H1 (cell line): ENCODE measurements around the gene GRID1. TPM values are rescaled to one million over a fixed set of nuclear protein-coding genes. Genes with fewer than 3 reads are reported as not detected.
A peak's percentile ranks its signal among the peaks of the same experiment; 100 is the strongest.

Source experiments
- CTCF ChIA-PET: fragments of 300-600 bp; sonication (Branson Sonifier 250); formaldehyde crosslinking; loops from one replicate; lab custom pipeline; 2021; ENCODE audit not compliant: partially characterized antibody; lab: Charles Lee
- POLR2A ChIA-PET: fragments of 300-600 bp; sonication (Branson Sonifier 250); formaldehyde crosslinking; loops from one replicate; lab custom pipeline; 2021; ENCODE audit warnings: inconsistent platforms; ENCODE audit not compliant: partially characterized antibody; lab: Charles Lee
- DNase-seq, 2 experiments: peaks; one replicate each; pipeline versions ENCODE4 v3.0.0 to v3.0.0-alpha.2; 2010 to 2022; ENCODE audit warnings: low spot score in 2 of 2, low read depth in 1 of 2, mixed read lengths in 1 of 2
- FAIRE-seq: peaks from 2 replicates; lab custom pipeline; 2011; peaks lifted over from hg19 to GRCh38; lab: Jason Lieb, UNC
- H2AFZ ChIP-seq: 2 replicates; pipeline ENCODE4 v1.8.1; 2012; ENCODE audit warnings: low read length, inconsistent platforms
- H2AK5ac ChIP-seq: 2 replicates; pipeline ENCODE4 v1.6.1; 2013; ENCODE audit warnings: low read depth, low read length
- H2BK120ac ChIP-seq: replicated peaks from 2 replicates; pipeline ENCODE3; 2013; ENCODE audit warnings: low read depth, low read length, inconsistent platforms
- H2BK12ac ChIP-seq: 2 replicates; pipeline ENCODE4 v1.6.1; 2013; ENCODE audit warnings: low read depth, low read length
- H2BK15ac ChIP-seq: 2 replicates; pipeline ENCODE4 v1.6.1; 2013; ENCODE audit warnings: low read length
- H2BK20ac ChIP-seq: 2 replicates; pipeline ENCODE4 v1.6.1; 2013; ENCODE audit warnings: low read length
- H2BK5ac ChIP-seq: 2 replicates; pipeline ENCODE4 v1.6.1; 2013; ENCODE audit warnings: low read depth, low read length
- H3K14ac ChIP-seq: 2 replicates; pipeline ENCODE4 v1.6.1; 2013; ENCODE audit warnings: inconsistent platforms; ENCODE audit not compliant: insufficient read length
- H3K18ac ChIP-seq: 2 replicates; pipeline ENCODE4 v1.6.1; 2013; ENCODE audit warnings: low read length; ENCODE audit errors: extremely low read depth
- H3K23ac ChIP-seq: 2 replicates; pipeline ENCODE4 v1.6.1; 2013; ENCODE audit warnings: inconsistent platforms; ENCODE audit not compliant: insufficient read length
- H3K23me2 ChIP-seq: 2 replicates; pipeline ENCODE4 v1.6.1; 2013; ENCODE audit warnings: low read depth, low read length
- H3K27ac ChIP-seq: 2 replicates; pipeline ENCODE4 v1.6.1; 2011; ENCODE audit warnings: low read depth, low read length, inconsistent platforms
- H3K27me3 ChIP-seq, 4 experiments: replicated peaks in 1 of 4; 1 replicate in 1 of 4; 2 replicates in 3 of 4; pipeline versions ENCODE4 v1.6.1 to v1.8.1; 2011 to 2013; ENCODE audit warnings: low read length in 3 of 4, mild to moderate bottlenecking in 3 of 4, inconsistent platforms in 2 of 4, mixed read lengths in 2 of 4, moderate library complexity in 1 of 4; ENCODE audit not compliant: control insufficient read depth in 3 of 4, insufficient read depth in 3 of 4; ENCODE audit errors: extremely low read depth in 1 of 4
- H3K36me3 ChIP-seq, 4 experiments: 2 replicates each; pipeline versions ENCODE4 v1.6.1 to v1.8.1; 2011 to 2013; ENCODE audit warnings: mild to moderate bottlenecking in 4 of 4, low read length in 3 of 4, moderate library complexity in 2 of 4, control low read depth in 1 of 4, inconsistent platforms in 1 of 4; ENCODE audit not compliant: insufficient read depth in 4 of 4, control insufficient read depth in 2 of 4
- H3K4ac ChIP-seq: replicated peaks from 2 replicates; pipeline ENCODE3; 2013; ENCODE audit warnings: low read length, low read depth, mixed read lengths, inconsistent platforms; ENCODE audit not compliant: insufficient read length
- H3K4me1 ChIP-seq, 4 experiments: replicated peaks in 1 of 4; 1 replicate in 1 of 4; 2 replicates in 3 of 4; pipeline versions ENCODE4 v1.6.1 to v1.8.1; 2011 to 2013; ENCODE audit warnings: low read length in 3 of 4, inconsistent platforms in 2 of 4, mixed read lengths in 1 of 4; ENCODE audit not compliant: insufficient read depth in 4 of 4, control insufficient read depth in 3 of 4
- H3K4me2 ChIP-seq, 2 experiments: 2 replicates each; pipeline versions ENCODE4 v1.6.1 to v1.8.1; 2011 to 2013; ENCODE audit warnings: low read depth in 2 of 2, low read length in 2 of 2, control low read depth in 1 of 2, inconsistent platforms in 1 of 2, mild to moderate bottlenecking in 1 of 2; ENCODE audit not compliant: insufficient read depth in 1 of 2
- H3K4me3 ChIP-seq, 4 experiments: fragments of 200-600, 300-600 bp in 1 of 4; sonication (generic), shearing (Covaris generic), sonication (Bioruptor Twin) in 1 of 4; 2 replicates each; pipeline versions ENCODE4 v1.5.1 to v1.8.1; 2011 to 2016; ENCODE audit warnings: low read length in 4 of 4, low read depth in 3 of 4, control low read depth in 2 of 4, inconsistent platforms in 2 of 4, mild to moderate bottlenecking in 2 of 4, mixed read lengths in 1 of 4, moderate library complexity in 1 of 4; ENCODE audit not compliant: insufficient read depth in 2 of 4; ENCODE audit errors: extremely low read depth in 1 of 4
- H3K56ac ChIP-seq: replicated peaks from 2 replicates; pipeline ENCODE3; 2013; ENCODE audit warnings: low read depth, mild to moderate bottlenecking, mixed read lengths, low read length, inconsistent platforms; ENCODE audit not compliant: insufficient read length
- H3K79me1 ChIP-seq: 2 replicates; pipeline ENCODE4 v1.6.1; 2013; ENCODE audit warnings: low read depth, low read length, control low read depth
- H3K79me2 ChIP-seq, 2 experiments: 2 replicates each; pipeline versions ENCODE4 v1.6.1 to v1.8.1; 2012 to 2013; ENCODE audit warnings: low read length in 2 of 2, mild to moderate bottlenecking in 2 of 2, inconsistent platforms in 1 of 2; ENCODE audit not compliant: insufficient read depth in 2 of 2, control insufficient read depth in 1 of 2
- H3K9ac ChIP-seq, 4 experiments: replicated peaks in 1 of 4; 1 replicate in 1 of 4; 2 replicates in 3 of 4; pipeline versions ENCODE4 v1.6.1 to v1.8.1; 2011 to 2013; ENCODE audit warnings: low read depth in 3 of 4, low read length in 3 of 4, control low read depth in 2 of 4, mild to moderate bottlenecking in 2 of 4, moderate library complexity in 2 of 4, inconsistent platforms in 1 of 4; ENCODE audit errors: extremely low read depth in 1 of 4
- H3K9me3 ChIP-seq, 2 experiments: 2 replicates each; pipeline versions ENCODE4 v1.6.1 to v1.8.1; 2012 to 2013; ENCODE audit warnings: mild to moderate bottlenecking in 2 of 2, moderate library complexity in 2 of 2, control low read depth in 1 of 2, inconsistent platforms in 1 of 2, low read depth in 1 of 2, low read length in 1 of 2, mixed read lengths in 1 of 2; ENCODE audit not compliant: insufficient read depth in 2 of 2
- H4K20me1 ChIP-seq, 2 experiments: replicated peaks in 1 of 2; 2 replicates each; pipeline versions ENCODE3 to v1.8.1; 2011 to 2013; ENCODE audit warnings: inconsistent platforms in 2 of 2, low read length in 2 of 2, mild to moderate bottlenecking in 1 of 2; ENCODE audit not compliant: insufficient read depth in 2 of 2, control insufficient read depth in 1 of 2
- H4K5ac ChIP-seq: 2 replicates; pipeline ENCODE4 v1.6.1; 2013; ENCODE audit warnings: low read length, low read depth, mixed read lengths, inconsistent platforms; ENCODE audit not compliant: insufficient read length
- H4K8ac ChIP-seq: 2 replicates; pipeline ENCODE4 v1.8.0; 2013; ENCODE audit warnings: mild to moderate bottlenecking, moderate library complexity, low read length, inconsistent platforms; ENCODE audit not compliant: insufficient read depth; ENCODE audit errors: extremely low read depth
- H4K91ac ChIP-seq: replicated peaks from 2 replicates; pipeline ENCODE3; 2013; ENCODE audit warnings: low read length, mixed read lengths, inconsistent platforms; ENCODE audit not compliant: insufficient read length
- ATF2 ChIP-seq: IDR thresholded peaks from 2 replicates; pipeline ENCODE4 v1.6.1; 2012; ENCODE audit warnings: low read length, inconsistent platforms
- BRCA1 ChIP-seq: IDR thresholded peaks from 2 replicates; pipeline ENCODE4 v1.6.1; 2012; ENCODE audit warnings: low read depth, low read length, improper control_type of control experiment
- CBX5 ChIP-seq: fragments of 300-800, 300-1000 bp; sonication (generic); IDR thresholded peaks from 2 replicates; pipeline ENCODE4 v1.7.1; 2016; ENCODE audit warnings: antibody characterized with exemption, low read length, low read depth
- CREB1 ChIP-seq: IDR thresholded peaks from 2 replicates; pipeline ENCODE4 v1.6.1; 2012; ENCODE audit warnings: inconsistent platforms
- EGR1 ChIP-seq: IDR thresholded peaks from 2 replicates; pipeline ENCODE4 v1.6.1; 2011; ENCODE audit warnings: low read depth, low read length, borderline replicate concordance
- RAD21 ChIP-seq, 2 experiments: IDR thresholded peaks in 1 of 2; conservative IDR thresholded peaks in 1 of 2; 2 replicates each; pipeline ENCODE4 v1.6.1; 2011; ENCODE audit warnings: low read depth in 2 of 2, low read length in 2 of 2, improper control_type of control experiment in 1 of 2, inconsistent platforms in 1 of 2, mild to moderate bottlenecking in 1 of 2, moderate library complexity in 1 of 2
- RBBP5 ChIP-seq: IDR thresholded peaks from 2 replicates; pipeline ENCODE4 v1.7.1; 2012; ENCODE audit warnings: low read depth, mild to moderate bottlenecking, inconsistent platforms, low read length, moderate library complexity, borderline replicate concordance
- RFX5 ChIP-seq: IDR thresholded peaks from 2 replicates; pipeline ENCODE4 v1.6.1; 2011; ENCODE audit warnings: low read depth, low read length, improper control_type of control experiment, borderline replicate concordance
- RXRA ChIP-seq: IDR thresholded peaks from 2 replicates; pipeline ENCODE4 v1.6.1; 2011; ENCODE audit warnings: low read depth, mild to moderate bottlenecking, low read length, moderate library complexity; ENCODE audit not compliant: insufficient read depth
- TAF7 ChIP-seq: optimal IDR thresholded peaks from 2 replicates; pipeline ENCODE3; 2011; ENCODE audit warnings: low read depth, mild to moderate bottlenecking, inconsistent platforms, low read length, moderate library complexity, borderline replicate concordance
- USF2 ChIP-seq: IDR thresholded peaks from 2 replicates; pipeline ENCODE4 v1.6.1; 2011; ENCODE audit warnings: low read length, improper control_type of control experiment
- WGBS, 2 experiments: shearing (Covaris generic) in 1 of 2; methylation state at CpG; one replicate each; pipeline versions ENCODE4 v1.1.6 to v1.1.7; 2013 to 2015; ENCODE audit warnings: low lambda C conversion rate in 2 of 2, mixed read lengths in 2 of 2, inconsistent platforms in 1 of 2, low coverage in 1 of 2, missing lambda C conversion rate in 1 of 2; ENCODE audit not compliant: insufficient replicate concordance in 2 of 2, insufficient coverage in 1 of 2, insufficient read length in 1 of 2; ENCODE audit errors: extremely low coverage in 1 of 2, missing lambda C conversion rate in 1 of 2; 5-methylcytosine and 5-hydroxymethylcytosine counted together
- polyA plus RNA-seq, 7 experiments: library from polyadenylated mRNA; depleted of rRNA in 3 of 7; stranded (reverse) in 5 of 7; unstranded in 2 of 7; fragments of >200 nt in 5 of 7; fragments of 200-250 nt in 2 of 7; gene quantifications; 1 replicate in 5 of 7; 2 replicates in 1 of 7; 4 replicates in 1 of 7; pipeline versions ENCODE4 v1.2.1 to v1.2.3, GENCODE V29; 2011 to 2013; ENCODE audit warnings: missing spikeins in 2 of 7, mixed read lengths in 2 of 7
- total RNA-seq: library from RNA; stranded (reverse); fragmentation: NEBNext Ultra II Directional; extraction: Animal tissue kit (Norgen Biotek cat#: 25700); gene quantifications from 2 replicates; pipeline ENCODE4 v1.2.1, GENCODE V29; 2021

Gene GRID1
- total and polyA plus RNA-seq, 2 of the 8 experiments (the other 6 are each of a cell fraction or from before 2014, with no cell fraction given): 0.22 to 0.30 TPM

GRCh38 chr10:85602306-85602705 lies 764.3 kb downstream of the GRID1 start:
- H3K23ac ChIP-seq: no peak overlapping the region
- H4K20me1 ChIP-seq: no peaks in the 10 kb centered on the region
- no peak overlapping the region for H3K4me3 ChIP-seq
- ChIA-PET POLR2A (no interaction called here), CTCF (interaction anchor here (1.4 to 1.5 kb wide), 2 partner anchors 9 to 12 kb away, joined by 4 read pairs; no protein-coding TSS in a partner anchor)
- no peak overlapping the region for H3K9ac ChIP-seq
- no peaks in the 10 kb centered on the region for H3K79me2 ChIP-seq
- H3K18ac ChIP-seq: no peak overlapping the region
- H2AFZ ChIP-seq: no peak overlapping the region
- no peak overlapping the region for H3K14ac ChIP-seq
- no peak overlapping the region for H3K4me2 ChIP-seq
- H2BK15ac ChIP-seq: no peak overlapping the region
- 99% methylated on average over 15 of the region's 18 CpGs; no CpG with 5 or more reads in 1 of the 2 experiments for WGBS, 2 experiments
- no peak overlapping the region for H2BK20ac ChIP-seq
- peaks cover 2% of the 10 kb centered on the region; the same call in 1 of the 2 replicates for H3K23me2 ChIP-seq
- DNase-seq (peak in 1 of 2 experiments; percentile 10), FAIRE-seq (no peak)
- no peak overlapping the region for H4K8ac ChIP-seq
- no peak overlapping the region for H3K27ac ChIP-seq
- no peak overlapping the region for H2AK5ac ChIP-seq
- H3K9me3 ChIP-seq: no peaks in the 10 kb centered on the region; a peak in 1 of 4 replicates
- no peak overlapping the region for H2BK120ac ChIP-seq
- no peak overlapping the region for H3K4ac ChIP-seq
- H3K79me1 ChIP-seq: no peaks in the 10 kb centered on the region
- no peaks in the 10 kb centered on the region for H3K36me3 ChIP-seq
- H3K56ac ChIP-seq: no peak overlapping the region
- no peaks in the 10 kb centered on the region for H3K4me1 ChIP-seq
- no peak overlapping the region for H4K5ac ChIP-seq
- H3K27me3 ChIP-seq: no peaks in the 10 kb centered on the region
- H2BK5ac ChIP-seq: no peak overlapping the region
- no peak overlapping the region for H2BK12ac ChIP-seq
- H4K91ac ChIP-seq: no peak overlapping the region
- TF ChIP-seq CREB1 (no peak), RXRA (no peak), ATF2 (no peak), TAF7 (no peak), BRCA1 (no peak), RFX5 (no peak), RAD21 (IDR thresholded peaks at IDR 0.05 in 1 of 2, conservative IDR thresholded peaks at IDR 0.05 in 1 of 2; ENCODE audit: low read depth in 2 of 2, low read length in 2 of 2) (no peak), RBBP5 (no peak), USF2 (no peak), CBX5 (no peak), EGR1 (no peak)
